ENCODE data around the gene CHRNG.
A peak's percentile ranks its signal among the peaks of the same experiment; 100 is the strongest.

CHRNG gene

GRCh38 chr2:232545511-232546375, 6.3 kb downstream of the CHRNG start (continued):
- TF ChIP-seq ZNF146 (tag by site-specific recombination; IDR thresholded peaks at IDR 0.05): no peak
- no peak for TF ChIP-seq KLF7 (tag by site-specific recombination; IDR thresholded peaks at IDR 0.05; ENCODE audit: borderline replicate concordance)
- TF ChIP-seq ZNF26 (tag by site-specific recombination; IDR thresholded peaks at IDR 0.05): no peak
- TF ChIP-seq ZNF707 (tag by site-specific recombination; IDR thresholded peaks at IDR 0.05): no peak
- no peak for TF ChIP-seq ZNF521 (tag by site-specific recombination; IDR thresholded peaks at IDR 0.05)

GRCh38 chr2:232547991-232548390, 8.5 kb downstream of the CHRNG start:
- CTCF ChIA-PET: no interaction called here
- no peak for TF ChIP-seq ZNF677 (tag by site-specific recombination; IDR thresholded peaks at IDR 0.05)
- TF ChIP-seq ZNF548 (tag by site-specific recombination; IDR thresholded peaks at IDR 0.05): no peak
- no peak for TF ChIP-seq ZNF114 (tag by site-specific recombination; IDR thresholded peaks at IDR 0.05)
- no peak for TF ChIP-seq ZNF513 (tag by site-specific recombination; IDR thresholded peaks at IDR 0.05)
- TF ChIP-seq MYNN (tag by site-specific recombination; IDR thresholded peaks at IDR 0.05; ENCODE audit: borderline replicate concordance): no peak
- no peak for TF ChIP-seq ZNF626 (tag by site-specific recombination; IDR thresholded peaks at IDR 0.05)
- no peak for TF ChIP-seq ZBTB7A (tag by site-specific recombination; IDR thresholded peaks at IDR 0.05; ENCODE audit: low read depth)
- no peak for TF ChIP-seq ZNF654 (tag by site-specific recombination; IDR thresholded peaks at IDR 0.05; ENCODE audit: low read depth)
- TF ChIP-seq ZNF600 (tag by site-specific recombination; IDR thresholded peaks at IDR 0.05): no peak
- TF ChIP-seq ZNF354C (tag by site-specific recombination; IDR thresholded peaks at IDR 0.05; ENCODE audit: borderline replicate concordance, low read depth): no peak
- TF ChIP-seq ZNF423 (tag by site-specific recombination; IDR thresholded peaks at IDR 0.05): no peak
- TF ChIP-seq ZNF514 (tag by site-specific recombination; IDR thresholded peaks at IDR 0.05): no peak
- no peak for TF ChIP-seq WT1 (tag by site-specific recombination; IDR thresholded peaks at IDR 0.05)
- H3K9me3 ChIP-seq (ENCODE audit: control insufficient read depth, insufficient read depth, low read depth, low read length): no peaks in the 10 kb centered on the region

GRCh38 chr2:232549655-232550353, 10.3 kb downstream of the CHRNG start:
- ChIA-PET POLR2A (interaction anchor here (1.0 to 1.4 kb wide), 7 partner anchors 12 to 83 kb away, joined by 3 to 9 read pairs (median 3); partner anchors contain the start of gene EFHD1), CTCF (no interaction called here)
- Histone ChIP-seq H3K4me1 (ENCODE audit: control insufficient read depth, insufficient read depth, low read length) (no peaks in the 10 kb centered on the region), H3K27ac (ENCODE audit: extremely low read depth, low read depth, low read length) (peak overlapping the region; percentile 82), H3K36me3 (ENCODE audit: control insufficient read depth in 2 of 2, insufficient read depth in 1 of 2, low read length in 2 of 2) (peaks cover 17 to 42% of the 10 kb centered on the region in 2 experiments; a peak in 2 of 3 replicates), H3K9me3 (ENCODE audit: control insufficient read depth, insufficient read depth, low read depth, low read length) (no peaks in the 10 kb centered on the region), H3K4me3 (ENCODE audit: low read depth, low read length) (peak overlapping the region; percentile 94)
- TF ChIP-seq REPIN1 (tag by site-specific recombination; IDR thresholded peaks at IDR 0.05; ENCODE audit: low read depth) (no peak), YY1 (tag by site-specific recombination; IDR thresholded peaks at IDR 0.05) (0 out of 2 replicates have a peak, but pooled peaks have one; percentile 36)

More at GRCh38 chr2:232547991-232548390, 8.5 kb downstream of the CHRNG start:
- no peaks in the 10 kb centered on the region for H3K4me1 ChIP-seq (ENCODE audit: control insufficient read depth, insufficient read depth, low read length)
- H3K4me3 ChIP-seq (ENCODE audit: low read depth, low read length): no peak overlapping the region
- H3K36me3 ChIP-seq (ENCODE audit: control insufficient read depth in 2 of 2, insufficient read depth in 1 of 2, low read length in 2 of 2): peaks cover 17 to 37% of the 10 kb centered on the region in 2 experiments; a peak in 2 of 3 replicates
- POLR2A ChIA-PET: interaction anchor here (0.6 kb wide), 1 partner anchor 52 kb away, joined by 3 read pairs; no protein-coding TSS in a partner anchor
- no peak overlapping the region for H3K27ac ChIP-seq (ENCODE audit: extremely low read depth, low read depth, low read length)
